NCI-H345 treated with DMSO at 0.1 percent for 48 hours (cell line): Measurements from ENCODE around the gene CUX1.

Experiments used
- DNase-seq: peaks from one replicate; lab custom pipeline; 2025; ENCODE audit not compliant: unreplicated experiment; lab: John Stamatoyannopoulos, UW

The CUX1 gene

GRCh38 chr7:101935521-101936141 lies 118.2 kb downstream of the CUX1 start:
- DNase-seq, result no peak

DNA sequence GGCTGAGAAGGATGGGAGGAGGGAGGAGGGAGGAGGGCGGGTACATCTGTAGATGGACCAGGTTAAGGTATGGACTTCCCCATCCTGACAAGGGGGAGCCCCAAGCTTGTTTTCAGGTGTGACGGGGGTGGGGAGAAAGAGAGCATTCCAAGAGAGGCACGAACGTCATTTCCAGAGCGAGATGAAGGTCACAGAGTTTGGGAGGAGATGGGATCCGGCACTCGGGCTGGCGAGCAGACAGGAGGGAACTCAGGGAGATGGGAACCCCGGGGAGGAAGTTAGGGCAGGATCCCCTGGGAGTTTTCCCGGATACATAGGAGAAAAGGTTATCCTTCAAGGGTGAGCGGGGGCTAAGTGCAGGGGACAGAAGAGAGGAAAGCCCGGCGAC lies 118.8 kb downstream of the CUX1 start:
- DNase-seq, result no peak

DNA sequence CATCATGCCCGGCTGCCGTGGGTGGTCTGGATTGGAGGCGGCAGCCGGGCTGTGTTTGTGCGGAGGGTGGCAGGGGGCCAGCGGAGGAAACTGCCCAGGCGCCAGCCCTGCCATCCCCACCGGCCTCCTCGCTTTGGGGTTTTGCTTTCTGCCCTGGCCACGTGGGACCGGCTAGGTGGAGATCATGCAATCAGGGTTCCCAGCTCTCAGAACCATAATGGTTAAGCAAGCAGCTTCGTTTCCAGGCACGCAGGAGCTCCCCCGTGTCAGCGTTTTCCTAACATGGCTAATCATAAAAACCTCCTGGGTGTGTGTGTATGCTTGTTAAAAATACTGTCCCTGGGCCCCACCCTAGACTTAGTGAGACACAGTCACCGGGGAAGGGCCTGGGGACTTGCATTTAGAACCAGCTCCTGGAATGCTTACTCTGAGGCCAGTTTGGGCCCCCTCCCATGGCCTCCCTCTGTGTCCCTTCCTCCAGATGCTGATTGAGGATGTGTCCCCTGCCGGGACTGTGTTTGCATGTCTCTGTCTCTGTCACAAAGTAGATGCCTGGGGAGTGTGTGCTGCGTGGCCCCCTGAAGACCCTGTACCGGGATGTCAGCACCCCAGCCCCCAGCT lies 119.3 kb downstream of the CUX1 start:
- no peak for DNase-seq

GRCh38 chr7:101937717-101938514 lies 120.5 kb downstream of the CUX1 start:
- no peak for DNase-seq

DNA sequence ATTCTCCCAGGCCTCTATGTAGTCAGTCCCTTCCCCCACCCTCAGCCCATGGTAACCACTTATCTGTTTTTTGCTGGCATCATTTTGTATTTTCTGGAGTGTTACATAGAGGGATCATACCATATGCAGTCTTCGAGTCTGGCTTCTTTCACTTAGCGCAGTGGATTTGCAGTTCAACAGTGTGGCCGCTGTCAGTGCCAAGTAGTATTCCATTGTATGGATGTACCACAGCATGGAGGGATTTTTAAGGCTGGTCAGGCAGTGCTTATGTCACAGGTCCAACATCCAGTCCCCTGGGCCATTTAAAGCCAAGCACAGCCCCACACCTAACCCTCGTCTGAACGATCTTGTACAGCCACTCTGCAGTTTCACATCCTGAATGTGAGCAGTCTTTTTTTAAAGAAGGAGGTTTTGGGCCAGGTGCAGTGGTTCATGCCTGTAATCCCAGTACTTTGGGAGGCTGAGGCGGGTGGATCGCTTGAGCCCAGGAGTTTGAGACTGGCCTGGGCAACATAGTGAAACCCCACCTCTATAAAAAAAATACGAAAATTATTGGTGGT lies 121.8 kb downstream of the CUX1 start:
- DNase-seq, result no peak

DNA sequence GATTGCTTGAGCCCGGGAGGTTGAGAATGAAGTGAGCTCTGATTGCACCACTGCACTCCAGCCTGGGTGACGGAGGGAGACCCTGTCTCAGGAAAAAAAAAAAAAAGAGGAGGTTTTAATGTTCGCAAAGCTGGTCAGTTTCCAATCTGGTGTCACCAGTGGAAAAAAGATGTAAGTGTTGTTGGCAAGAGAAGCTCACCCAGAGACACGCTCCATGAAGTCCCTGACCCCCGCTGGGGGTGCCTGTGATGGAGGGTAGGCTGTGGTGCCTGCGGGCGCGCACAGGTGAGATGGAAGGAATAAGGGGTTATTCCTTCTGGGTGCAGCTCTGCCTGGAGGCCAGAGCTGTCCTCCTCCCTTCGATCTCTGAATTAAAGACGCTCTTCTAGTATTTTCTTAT lies 122.7 kb downstream of the CUX1 start:
- DNase-seq, result no peak

GRCh38 chr7:101940830-101941229 lies 123.4 kb downstream of the CUX1 start:
- no peak for DNase-seq

DNA sequence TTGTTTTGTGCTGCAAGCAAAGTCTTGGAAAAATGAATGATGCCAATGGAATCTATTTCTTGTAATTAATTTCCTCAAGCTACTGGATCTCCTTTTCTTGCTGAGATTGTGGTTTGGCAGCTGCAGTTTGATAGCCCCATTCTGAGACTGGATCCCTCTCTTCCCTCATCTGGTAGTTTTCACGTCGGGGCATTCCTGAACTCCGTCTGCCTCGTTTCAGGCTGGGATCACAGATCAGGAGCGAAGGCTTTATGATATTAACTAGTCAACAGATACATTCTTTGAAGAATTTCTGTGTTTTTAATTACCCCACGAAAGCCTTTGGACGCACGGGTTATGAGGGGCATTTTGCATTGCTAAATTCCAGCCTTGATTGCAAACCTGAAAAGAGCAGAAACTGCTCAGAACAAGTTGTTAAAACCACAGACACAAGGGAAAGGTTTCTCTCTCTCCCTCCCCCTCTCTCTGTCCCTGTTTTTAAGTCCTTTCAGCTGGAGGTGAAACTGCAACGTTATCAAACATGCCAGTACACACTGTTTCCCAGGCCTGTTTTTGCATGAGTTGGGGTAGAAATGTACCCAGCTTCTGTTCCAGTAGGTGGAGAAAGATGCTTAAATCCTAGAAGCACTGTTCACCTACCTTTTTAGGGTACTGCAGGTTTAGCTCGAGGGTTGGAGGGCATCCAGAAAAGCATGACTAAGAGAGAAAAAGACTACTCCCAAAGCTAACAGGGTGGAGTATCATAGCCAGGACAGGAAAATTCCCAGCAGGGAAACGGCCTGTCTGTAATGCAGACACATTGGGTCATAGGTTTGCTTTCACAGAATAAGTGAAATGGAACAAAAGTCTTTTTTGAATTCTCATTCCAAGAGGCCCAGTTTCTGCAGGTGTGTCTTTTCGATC lies 124.3 kb downstream of the CUX1 start:
- no peak for DNase-seq

DNA sequence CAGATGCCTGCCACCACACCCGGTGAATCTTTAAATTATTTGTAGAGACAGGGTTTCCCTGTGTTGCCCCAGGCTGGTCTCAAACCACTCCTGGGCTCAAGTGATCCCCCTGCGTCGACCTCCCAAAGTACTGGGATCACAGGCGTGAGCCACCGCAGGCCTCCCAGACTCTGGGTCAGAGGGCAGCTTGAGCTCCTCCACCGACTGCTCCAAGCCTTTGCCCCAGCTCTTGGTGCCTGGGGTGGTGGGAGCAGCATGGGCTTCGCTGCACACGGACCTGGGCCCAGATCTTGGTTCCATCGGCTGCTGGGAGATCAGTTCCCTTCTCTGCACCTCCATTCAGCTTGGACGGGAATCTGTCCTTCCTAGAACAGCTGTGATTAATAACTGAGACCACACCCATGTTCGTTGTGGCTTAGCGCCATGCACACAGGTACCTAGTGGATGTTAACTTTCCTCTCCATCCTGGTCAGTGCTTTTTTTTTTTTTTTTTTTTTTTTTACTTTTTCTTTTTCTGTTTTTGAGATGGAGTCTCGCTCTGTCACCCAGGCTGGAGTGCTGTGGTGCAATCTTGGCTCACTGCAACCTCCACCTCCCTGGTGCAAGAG lies 125.3 kb downstream of the CUX1 start:
- no peak for DNase-seq

- no peak for DNase-seq
Observed at GRCh38 chr7:101943306-101943705, 125.9 kb downstream of the CUX1 start.

DNA sequence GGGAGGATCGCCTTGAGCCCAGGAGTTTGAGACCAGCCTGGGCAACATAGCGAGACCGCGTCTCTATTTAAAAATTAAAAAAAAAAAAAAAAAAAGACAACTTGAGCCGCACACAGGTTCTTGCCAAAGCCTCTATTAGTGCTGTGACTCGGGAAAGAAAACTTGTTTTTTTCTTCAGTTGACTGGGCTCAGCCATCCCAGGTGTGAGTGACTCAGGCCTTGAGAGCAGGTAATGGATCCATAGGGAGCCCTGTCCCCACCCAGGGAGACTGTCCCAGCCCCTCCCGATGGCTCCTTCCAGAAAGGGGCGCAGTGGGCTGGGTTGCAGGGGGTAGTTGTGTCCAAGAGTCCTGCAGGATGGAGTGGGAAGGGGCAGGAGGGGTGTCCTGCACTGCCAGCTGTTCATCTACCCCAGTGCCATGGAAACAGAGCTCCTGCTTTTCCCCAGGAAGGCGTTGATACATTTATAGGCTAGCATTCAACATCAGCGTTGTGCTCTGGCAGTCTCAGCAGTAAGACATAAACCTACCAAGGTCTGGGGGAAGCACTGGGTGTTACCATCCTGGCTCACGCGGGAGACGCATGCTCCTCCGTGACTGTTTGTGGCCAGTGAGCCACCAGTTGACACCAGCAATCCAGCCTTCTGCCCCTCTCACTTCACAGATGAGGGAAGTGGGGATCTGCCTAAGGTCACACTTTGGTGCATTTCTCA lies 126.6 kb downstream of the CUX1 start:
- no peak for DNase-seq

GRCh38 chr7:101944611-101945010 lies 127.2 kb downstream of the CUX1 start:
- no peak for DNase-seq

- no peak for DNase-seq
Observed at GRCh38 chr7:101945034-101945758, 127.8 kb downstream of the CUX1 start.

- DNase-seq, result no peak
Observed at GRCh38 chr7:101947899-101948298, 130.5 kb downstream of the CUX1 start.

- no peak for DNase-seq
Observed at GRCh38 chr7:101948650-101949049, 131.2 kb downstream of the CUX1 start.

DNA sequence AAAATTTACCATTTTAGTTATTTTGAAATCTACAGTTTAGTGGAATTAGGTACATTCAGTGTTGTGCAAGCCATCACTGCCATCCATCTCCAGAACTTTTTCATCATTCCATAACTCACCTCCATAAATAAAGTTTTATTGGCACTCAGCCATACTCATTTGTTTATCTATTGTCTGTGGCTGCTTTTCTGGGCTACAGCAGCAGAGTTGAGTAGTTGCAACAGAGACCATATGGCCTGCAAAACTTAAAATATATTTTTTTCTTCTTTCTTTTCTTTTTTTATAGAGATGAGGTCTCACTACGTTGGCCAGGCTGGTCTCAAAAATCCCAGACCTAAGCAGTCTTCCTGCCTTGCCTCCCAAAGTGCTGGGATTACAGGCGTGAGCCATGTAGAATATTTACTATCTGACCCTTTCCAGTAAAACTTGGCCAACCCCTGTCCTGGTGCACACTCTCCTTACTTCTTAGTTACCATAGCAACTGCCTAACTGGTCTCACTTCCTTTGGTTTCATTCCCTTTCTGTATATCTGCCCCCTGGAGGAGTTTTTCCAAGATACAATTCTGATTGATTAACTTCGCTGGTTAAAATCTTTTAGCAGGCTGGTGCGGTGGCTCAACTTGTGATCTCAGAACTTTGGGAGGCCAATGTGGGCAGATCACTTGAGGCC lies 133.2 kb downstream of the CUX1 start:
- DNase-seq, result no peak

DNA sequence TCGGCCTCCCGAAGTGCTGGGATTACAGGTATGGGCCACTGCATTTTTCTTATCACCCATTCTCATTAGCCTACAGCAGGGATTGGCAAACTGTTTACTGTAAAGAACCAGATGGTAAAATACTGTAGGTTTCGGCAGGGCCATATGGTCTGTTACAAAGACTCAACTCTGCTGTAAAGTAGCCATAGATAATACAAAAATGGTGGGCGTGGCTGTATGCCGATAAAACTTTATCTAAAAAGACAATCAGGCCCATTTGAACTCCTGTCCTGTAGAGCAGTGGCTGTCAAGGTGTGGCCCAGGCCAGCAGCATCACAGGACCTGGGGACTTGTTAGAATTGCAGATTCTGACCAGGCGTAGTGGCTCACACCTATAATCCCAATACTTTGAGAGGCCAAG lies 134.3 kb downstream of the CUX1 start:
- no peak for DNase-seq

DNA sequence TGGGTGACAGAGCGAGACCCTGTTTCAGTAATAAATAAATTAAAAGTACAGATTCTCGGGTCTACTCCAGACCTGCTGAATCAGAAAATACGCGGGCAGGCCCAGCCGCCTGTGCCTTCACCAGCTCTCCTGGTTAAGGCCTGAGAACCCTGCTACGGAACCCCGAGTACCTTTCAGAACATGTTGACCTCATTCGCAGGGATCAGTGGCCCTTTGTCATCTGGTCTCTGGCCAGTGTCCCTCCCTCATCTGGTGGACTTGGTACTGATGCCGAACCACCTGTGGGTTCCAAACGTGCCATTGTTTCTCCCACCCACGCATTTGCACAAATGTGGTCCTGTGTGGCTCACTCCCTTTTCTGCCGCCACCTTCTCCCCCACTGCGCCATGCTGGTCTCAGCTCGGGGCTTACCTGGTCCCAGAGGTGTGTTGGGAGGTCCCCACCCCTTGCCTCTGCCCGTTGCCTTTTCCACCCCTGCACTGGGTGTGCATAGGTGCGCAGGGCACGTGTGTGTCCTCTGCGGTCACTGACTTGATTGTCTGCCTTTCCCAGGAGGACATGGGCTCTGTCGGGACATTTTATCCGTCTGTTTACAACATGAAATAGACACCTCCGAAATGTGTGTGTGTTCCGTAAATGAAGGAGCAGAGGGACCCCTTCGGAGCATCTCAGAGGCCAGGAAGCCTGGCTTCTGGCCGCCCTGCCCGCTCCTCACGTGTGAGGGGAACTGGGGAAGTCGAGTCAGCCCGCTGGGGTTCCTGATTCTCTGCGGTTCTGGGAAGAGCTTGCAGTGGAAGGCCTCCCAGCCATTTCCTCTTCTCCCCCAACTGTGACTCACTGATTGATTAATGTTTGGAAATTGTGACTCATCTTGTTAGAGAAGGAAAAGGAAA lies 135.2 kb downstream of the CUX1 start:
- DNase-seq, result no peak
